Colonic mucosa (tissue), 4 donors: ENCODE measurements around the gene CAMTA1. TPM values are rescaled to one million over a fixed set of nuclear protein-coding genes. Genes with fewer than 3 reads are reported as not detected.
"Not testable (repeated sequence)": the region's sequence is repeated elsewhere in the genome, so short reads cannot be mapped to it uniquely, and the experiment has no call there.

Experiments
- DNase-seq: peaks from one replicate; pipeline ENCODE4 v3.0.0-alpha.2; 2020
- H3K27ac ChIP-seq: fragments of 200-600 bp; one replicate; pipeline ENCODE4 v1.8.0; 2021
- H3K27me3 ChIP-seq: fragments of 200-600 bp; one replicate; pipeline ENCODE4 v1.8.0; 2021
- H3K36me3 ChIP-seq: fragments of 200-600 bp; one replicate; pipeline ENCODE4 v1.8.0; 2021
- H3K4me1 ChIP-seq: fragments of 200-600 bp; one replicate; pipeline ENCODE4 v1.8.0; 2021; ENCODE audit warnings: mild to moderate bottlenecking
- H3K4me3 ChIP-seq: fragments of 200-600 bp; one replicate; pipeline ENCODE4 v1.8.0; 2021
- H3K9ac ChIP-seq, 2 donors: one replicate each; pipeline ENCODE4 v1.7.0; 2013; ENCODE audit warnings: control low read depth in 2 of 2, low read depth in 2 of 2, low read length in 2 of 2
- H3K9me3 ChIP-seq: fragments of 200-600 bp; one replicate; pipeline ENCODE4 v1.8.0; 2021
- intact Hi-C: fragments of 100-400 bp; cut with DNase I; formaldehyde crosslinking; loops from one replicate; pipeline ENCODE4 v1.14.1; 2022
- total RNA-seq, 2 donors: library from RNA; stranded (reverse); fragmentation: NEBNext Ultra II Directional in 1 of 2; extraction: Animal tissue kit (Norgen Biotek cat#: 25700) in 1 of 2; gene quantifications; one replicate each; pipeline ENCODE4 v1.2.1, GENCODE V29; 2021
- TF ChIP-seq, protein P1 (sequence below): fragments of 200-600 bp; IDR thresholded peaks from one replicate; pipeline ENCODE4 v1.8.0; 2022; ENCODE audit warnings: antibody characterized with exemption, mild to moderate bottlenecking
- donor health status: healthy.
- donor health status: DM: no; HTN: no; CAD: no.
- donor health status: DM: no; HTN: no; CAD: no.

The CAMTA1 gene
- total RNA-seq, 2 donors from 2014 or later, result 76.8 to 92.8 TPM

DNA sequence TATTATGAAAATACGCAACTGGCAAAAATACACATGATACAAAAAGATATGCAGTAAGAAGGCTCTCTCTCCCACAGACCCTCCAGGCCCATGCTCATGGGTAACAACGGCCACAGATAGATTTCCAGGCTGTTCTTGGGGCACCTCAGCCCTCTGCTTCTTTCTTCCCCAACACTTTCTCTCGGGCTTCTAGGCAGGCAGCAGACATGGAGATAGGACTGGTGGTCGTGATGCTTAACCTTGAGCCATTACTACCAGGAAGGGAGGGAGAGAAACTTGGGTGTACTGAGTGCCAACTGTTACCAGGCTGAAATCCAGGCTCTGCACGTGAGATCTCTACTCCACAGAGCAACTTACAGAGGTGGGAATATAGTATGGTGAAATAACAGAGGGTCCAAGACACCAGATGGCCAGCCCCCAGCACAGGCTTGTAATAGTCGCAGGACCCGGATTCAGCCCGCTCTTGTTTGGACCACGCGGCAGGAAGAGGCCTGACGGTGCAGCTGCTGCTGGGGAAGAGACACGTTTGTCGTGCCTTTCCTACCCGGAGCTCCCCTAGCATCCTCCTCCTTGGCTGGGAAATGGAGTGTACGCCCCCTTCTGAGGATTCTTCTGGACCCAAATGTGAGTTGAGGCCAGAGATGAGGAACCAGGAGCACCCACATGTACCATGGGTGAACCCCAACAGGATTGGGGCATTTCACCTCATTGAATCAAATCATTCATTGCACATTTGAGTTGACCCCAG is 544.8 kb downstream of the CAMTA1 start:
- Histone ChIP-seq H3K27me3 (no peaks in the 10 kb centered on the region), H3K4me3 (no peak overlapping the region), H3K36me3 (no peaks in the 10 kb centered on the region), H3K9me3 (no peaks in the 10 kb centered on the region), H3K4me1 (peaks cover 7% of the 10 kb centered on the region), H3K9ac (no peak overlapping the region), H3K27ac (no peak overlapping the region)
- peak; percentile 7 for DNase-seq
- intact Hi-C loops, result no loop called here
- TF ChIP-seq, protein P1, sequence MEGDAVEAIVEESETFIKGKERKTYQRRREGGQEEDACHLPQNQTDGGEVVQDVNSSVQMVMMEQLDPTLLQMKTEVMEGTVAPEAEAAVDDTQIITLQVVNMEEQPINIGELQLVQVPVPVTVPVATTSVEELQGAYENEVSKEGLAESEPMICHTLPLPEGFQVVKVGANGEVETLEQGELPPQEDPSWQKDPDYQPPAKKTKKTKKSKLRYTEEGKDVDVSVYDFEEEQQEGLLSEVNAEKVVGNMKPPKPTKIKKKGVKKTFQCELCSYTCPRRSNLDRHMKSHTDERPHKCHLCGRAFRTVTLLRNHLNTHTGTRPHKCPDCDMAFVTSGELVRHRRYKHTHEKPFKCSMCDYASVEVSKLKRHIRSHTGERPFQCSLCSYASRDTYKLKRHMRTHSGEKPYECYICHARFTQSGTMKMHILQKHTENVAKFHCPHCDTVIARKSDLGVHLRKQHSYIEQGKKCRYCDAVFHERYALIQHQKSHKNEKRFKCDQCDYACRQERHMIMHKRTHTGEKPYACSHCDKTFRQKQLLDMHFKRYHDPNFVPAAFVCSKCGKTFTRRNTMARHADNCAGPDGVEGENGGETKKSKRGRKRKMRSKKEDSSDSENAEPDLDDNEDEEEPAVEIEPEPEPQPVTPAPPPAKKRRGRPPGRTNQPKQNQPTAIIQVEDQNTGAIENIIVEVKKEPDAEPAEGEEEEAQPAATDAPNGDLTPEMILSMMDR, result no peak

DNA sequence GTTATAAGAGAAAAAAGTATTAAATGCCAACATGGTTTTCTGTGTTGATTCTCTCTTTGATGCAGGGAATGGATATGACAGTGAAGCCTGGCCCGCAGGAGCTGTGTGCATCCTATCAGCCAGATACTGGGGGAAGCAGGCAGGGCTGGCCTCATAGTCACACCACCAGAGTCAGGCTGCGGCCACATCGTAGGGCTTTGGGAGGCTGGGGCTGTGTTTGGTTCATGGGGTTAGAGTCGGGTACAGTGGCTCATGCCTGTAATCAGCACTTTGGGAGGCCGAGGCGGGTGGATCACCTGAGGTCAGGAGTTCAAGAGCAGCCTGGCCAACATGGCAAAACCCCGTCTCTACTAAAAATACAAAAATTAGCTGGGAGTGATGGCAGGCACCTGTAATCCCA is 545.5 kb downstream of the CAMTA1 start:
- H3K36me3 ChIP-seq, H3K4me1 ChIP-seq, H3K27me3 ChIP-seq, H3K9ac ChIP-seq, intact Hi-C loops, H3K9me3 ChIP-seq, H3K27ac ChIP-seq, H3K4me3 ChIP-seq, DNase-seq: not testable (repeated sequence)

DNA sequence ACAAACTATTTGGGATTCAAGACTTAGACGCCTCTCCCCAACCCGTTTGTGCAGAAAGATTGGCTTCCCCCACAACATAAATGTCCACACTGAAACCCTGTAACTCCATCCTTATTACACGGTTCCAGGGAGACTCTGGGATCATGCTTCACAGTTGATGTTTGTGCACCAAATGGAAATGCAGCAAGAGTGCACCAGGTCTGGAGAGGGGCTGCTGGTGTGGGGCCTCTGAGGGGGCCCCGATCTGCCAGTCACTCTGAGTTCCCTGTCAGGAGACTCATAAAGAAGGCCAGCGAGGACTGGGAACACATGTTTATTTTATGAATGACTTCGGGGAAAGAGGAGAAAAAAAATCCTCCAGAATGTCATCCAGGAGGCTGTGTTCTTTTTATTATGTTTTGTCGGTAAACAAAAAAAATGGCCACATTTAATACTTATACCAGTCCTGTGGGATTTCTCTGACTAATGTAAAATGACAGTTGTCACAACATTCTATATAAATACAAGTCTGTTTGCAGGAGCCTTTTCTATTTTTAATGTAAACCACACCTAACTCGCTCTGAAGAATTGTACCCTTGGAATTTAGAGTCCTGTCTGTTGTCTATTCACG is 546.8 kb downstream of the CAMTA1 start:
- DNase-seq, result no peak
- TF ChIP-seq, protein P1, result no peak
- Histone ChIP-seq H3K9me3 (no peaks in the 10 kb centered on the region), H3K4me3 (no peak overlapping the region), H3K27ac (no peak overlapping the region), H3K9ac (no peak overlapping the region), H3K36me3 (no peaks in the 10 kb centered on the region), H3K27me3 (no peaks in the 10 kb centered on the region), H3K4me1 (peaks cover 7% of the 10 kb centered on the region)
- intact Hi-C loops, result no loop called here

DNA sequence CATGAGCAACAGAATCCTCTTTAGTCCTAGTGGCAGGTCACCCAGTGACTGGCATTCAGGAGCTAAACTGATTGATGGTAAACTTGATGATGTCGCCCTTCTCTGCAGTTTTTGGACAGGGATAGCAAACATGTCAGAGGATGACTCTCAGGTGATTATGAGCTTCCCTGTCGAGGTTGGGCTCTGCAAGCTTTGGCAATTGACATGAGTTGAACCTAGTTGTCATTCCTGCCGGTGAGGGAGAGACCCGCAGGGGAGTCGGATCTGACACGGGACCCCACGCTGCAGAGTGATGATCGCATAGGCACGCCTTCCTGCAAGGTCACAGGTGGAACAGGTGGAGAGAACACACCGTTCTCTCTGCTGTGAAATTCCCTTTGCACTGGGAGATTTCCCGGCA is 547.8 kb downstream of the CAMTA1 start:
- TF ChIP-seq, protein P1, result no peak
- Histone ChIP-seq H3K4me1 (peaks cover 7% of the 10 kb centered on the region), H3K36me3 (no peaks in the 10 kb centered on the region), H3K27ac (peak overlapping the region; percentile 60), H3K9me3 (no peaks in the 10 kb centered on the region), H3K4me3 (no peak overlapping the region), H3K9ac (no peak overlapping the region), H3K27me3 (no peaks in the 10 kb centered on the region)
- DNase-seq, result no peak
- intact Hi-C loops, result no loop called here

DNA sequence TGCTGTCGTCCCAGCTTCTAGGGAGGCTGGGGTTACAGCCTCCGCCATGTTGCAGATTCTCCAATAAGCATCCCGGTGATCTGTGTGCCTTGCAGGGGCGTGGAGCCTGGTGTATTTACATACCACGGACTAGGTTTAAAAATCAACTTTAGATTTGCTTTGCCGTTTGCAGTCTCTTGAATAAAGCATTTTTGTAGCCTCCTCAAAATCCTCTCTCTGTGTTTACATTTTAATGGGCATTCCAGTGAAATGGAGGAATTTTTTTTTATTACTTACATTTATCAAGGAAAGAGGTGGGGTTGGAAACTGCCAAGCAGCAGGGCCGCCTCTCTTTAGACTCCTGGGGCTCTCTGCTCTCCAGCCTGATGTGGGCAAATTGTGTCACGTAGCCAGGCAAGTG is 548.4 kb downstream of the CAMTA1 start:
- Histone ChIP-seq H3K4me1 (peaks cover 7% of the 10 kb centered on the region), H3K36me3 (no peaks in the 10 kb centered on the region), H3K9me3 (no peaks in the 10 kb centered on the region), H3K9ac (no peak overlapping the region), H3K27ac (peak overlapping the region; percentile 60), H3K27me3 (no peaks in the 10 kb centered on the region), H3K4me3 (no peak overlapping the region)
- intact Hi-C loops, result no loop called here
- TF ChIP-seq, protein P1, result no peak
- DNase-seq, result peak; percentile 36

DNA sequence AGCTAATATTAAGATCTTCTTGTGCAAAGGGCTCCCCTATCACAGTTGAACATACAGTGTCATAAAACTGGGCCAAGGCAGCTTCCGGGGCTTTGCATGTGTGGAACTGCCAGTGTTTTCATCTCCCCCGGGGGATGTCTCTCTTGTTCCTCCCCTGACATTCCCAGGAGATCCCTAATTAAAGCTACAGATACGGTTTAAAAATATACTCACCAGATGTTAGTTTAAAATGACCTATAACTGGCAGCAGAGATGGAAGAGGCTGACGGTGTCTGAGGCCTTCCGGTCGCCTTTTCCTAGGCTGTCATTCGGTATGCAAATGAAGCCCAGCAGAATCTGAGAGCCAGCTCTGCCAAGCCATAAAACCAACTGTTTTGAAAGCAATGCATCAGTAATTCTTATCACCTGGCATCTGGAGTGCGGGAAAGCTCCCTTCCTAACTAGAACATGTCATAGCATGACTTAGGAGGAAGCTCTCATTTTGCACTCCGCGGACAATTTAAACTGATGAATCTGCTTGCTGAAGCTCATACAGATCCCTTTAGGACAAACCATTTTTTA is 549.3 kb downstream of the CAMTA1 start:
- peak; percentile 66 for DNase-seq
- intact Hi-C loops, result no loop called here
- no peaks in the 10 kb centered on the region for H3K9me3 ChIP-seq
- H3K4me1 ChIP-seq, result peaks cover 7% of the 10 kb centered on the region
- H3K27me3 ChIP-seq, result no peaks in the 10 kb centered on the region
- H3K9ac ChIP-seq, result peak overlapping the region in 1 of 2 donors; percentile 0
- peak overlapping the region; percentile 60 for H3K27ac ChIP-seq
- TF ChIP-seq, protein P1, result no peak
- H3K4me3 ChIP-seq, result no peak overlapping the region
- no peaks in the 10 kb centered on the region for H3K36me3 ChIP-seq
